MM.1S (cell line): ENCODE data around the gene SLAIN2.

Source experiments
- CTCF ChIP-seq: fragments of 300-600 bp; sonication (generic); IDR thresholded peaks from 2 replicates; pipeline ENCODE4 v1.5.1; 2016; ENCODE audit warnings: antibody characterized with exemption, low read length, mixed read lengths
- EZH2 ChIP-seq: fragments of 300-600 bp; sonication (generic); optimal IDR thresholded peaks from 2 replicates; pipeline ENCODE3; 2017; ENCODE audit warnings: low read depth, mild to moderate bottlenecking, antibody characterized with exemption, low read length, mixed read lengths

GRCh38 chr4:48429709-48430474, 88.6 kb downstream of the SLAIN2 start:
- TF ChIP-seq CTCF (no peak), EZH2 (no peak)
